Measurements from ENCODE around the gene PTPRH.

PTPRH gene

GRCh38 chr19:55198651-55199050 lies 10.7 kb downstream of the PTPRH start:
- Histone ChIP-seq H3K27ac (replicated peaks) (no peak overlapping the region), H3K4me3 (replicated peaks; ENCODE audit: insufficient read depth, low read length) (no peak overlapping the region), H3K27me3 (ENCODE audit: insufficient read depth, poor library complexity, severe bottlenecking) (no peaks in the 10 kb centered on the region)
- no peak for DNase-seq (ENCODE audit: low read depth in 1 of 2, low spot score in 1 of 2)
- TF ChIP-seq CTCF (IDR thresholded peaks at IDR 0.05; ENCODE audit: insufficient read depth, low read length) = no peak
- TF ChIP-seq REST (IDR thresholded peaks at IDR 0.05; ENCODE audit: insufficient replicate concordance, low read depth) = peak; percentile 87
- no peak for TF ChIP-seq SPI1 (IDR thresholded peaks at IDR 0.05; ENCODE audit: borderline replicate concordance, low read depth)

- TF ChIP-seq GABPA (IDR thresholded peaks at IDR 0.05; ENCODE audit: low read depth) (no peak), SPI1 (IDR thresholded peaks at IDR 0.05; ENCODE audit: borderline replicate concordance, low read depth) (no peak), REST (IDR thresholded peaks at IDR 0.05; ENCODE audit: insufficient replicate concordance, low read depth) (no peak), CTCF (IDR thresholded peaks at IDR 0.05; ENCODE audit: insufficient read depth, low read length) (no peak), POLR2AphosphoS5 (IDR thresholded peaks at IDR 0.05; ENCODE audit: low read depth) (no peak)
- no peak for DNase-seq (ENCODE audit: low read depth in 1 of 2, low spot score in 1 of 2)
- Histone ChIP-seq H3K4me3 (replicated peaks; ENCODE audit: insufficient read depth, low read length) (no peak overlapping the region), H3K27ac (replicated peaks) (no peak overlapping the region), H3K27me3 (ENCODE audit: insufficient read depth, poor library complexity, severe bottlenecking) (no peaks in the 10 kb centered on the region)
Measured at GRCh38 chr19:55197528-55197927, 11.8 kb downstream of the PTPRH start.

GRCh38 chr19:55196803-55197202 lies 12.5 kb downstream of the PTPRH start:
- TF ChIP-seq SPI1 (IDR thresholded peaks at IDR 0.05; ENCODE audit: borderline replicate concordance, low read depth) (no peak), GABPA (IDR thresholded peaks at IDR 0.05; ENCODE audit: low read depth) (no peak), CTCF (IDR thresholded peaks at IDR 0.05; ENCODE audit: insufficient read depth, low read length) (no peak), POLR2AphosphoS5 (IDR thresholded peaks at IDR 0.05; ENCODE audit: low read depth) (no peak), REST (IDR thresholded peaks at IDR 0.05; ENCODE audit: insufficient replicate concordance, low read depth) (no peak)
- Histone ChIP-seq H3K4me3 (replicated peaks; ENCODE audit: insufficient read depth, low read length) (no peak overlapping the region), H3K27me3 (ENCODE audit: insufficient read depth, poor library complexity, severe bottlenecking) (no peaks in the 10 kb centered on the region), H3K27ac (replicated peaks) (no peak overlapping the region)
- DNase-seq (ENCODE audit: low read depth in 1 of 2, low spot score in 1 of 2) = no peak

Data from HL-60 (cell line).